HEK293T (cell line): ENCODE measurements around the gene KNTC1.

ENCODE experiments used
- CTCF ChIA-PET: fragments of 350-600 bp; formaldehyde crosslinking; extraction: SDS; loops from one replicate; lab custom pipeline; 2021; ENCODE audit warnings: antibody characterized with exemption, inconsistent platforms; lab: Yijun Ruan, JAX
- POLR2A ChIA-PET: fragments of 350-600 bp; formaldehyde crosslinking; extraction: SDS; loops from one replicate; lab custom pipeline; 2020; ENCODE audit warnings: antibody characterized with exemption, inconsistent platforms; lab: Yijun Ruan, JAX
- DNase-seq: peaks from one replicate; pipeline ENCODE4 v3.0.0; 2012; ENCODE audit warnings: mixed read lengths; ENCODE audit errors: extremely low spot score
- ARNT ChIP-seq: fragments of 450-650 bp; IDR thresholded peaks from 2 replicates; pipeline ENCODE4 v1.6.1; 2017; ENCODE audit warnings: mild to moderate bottlenecking
- BHLHE40 ChIP-seq: fragments of 450-650 bp; IDR thresholded peaks from 2 replicates; pipeline ENCODE4 v1.6.1; 2016; ENCODE audit warnings: mild to moderate bottlenecking, moderate library complexity, borderline replicate concordance
- CTBP1 ChIP-seq: fragments of 450-650 bp; IDR thresholded peaks from 2 replicates; pipeline ENCODE4 v1.6.1; 2016; ENCODE audit warnings: borderline replicate concordance
- ELF4 ChIP-seq: fragments of 450-650 bp; IDR thresholded peaks from 2 replicates; pipeline ENCODE4 v1.6.1; 2017; ENCODE audit warnings: antibody characterized with exemption
- FOXA1 ChIP-seq: fragments of 450-650 bp; IDR thresholded peaks from 2 replicates; pipeline ENCODE4 v1.6.1; 2016; ENCODE audit warnings: mild to moderate bottlenecking
- FOXK2 ChIP-seq: fragments of 450-650 bp; IDR thresholded peaks from 2 replicates; pipeline ENCODE4 v1.6.1; 2016; ENCODE audit warnings: mild to moderate bottlenecking
- FOXM1 ChIP-seq: fragments of 450-650 bp; IDR thresholded peaks from 2 replicates; pipeline ENCODE4 v1.6.1; 2017; ENCODE audit warnings: mild to moderate bottlenecking, borderline replicate concordance
- HDGF ChIP-seq: fragments of 450-650 bp; IDR thresholded peaks from 2 replicates; pipeline ENCODE4 v1.6.1; 2017; ENCODE audit warnings: antibody characterized with exemption, borderline replicate concordance
- L3MBTL2 ChIP-seq: fragments of 450-650 bp; conservative IDR thresholded peaks from 2 replicates; pipeline ENCODE4 v1.6.1; 2016; ENCODE audit warnings: mild to moderate bottlenecking
- LEF1 ChIP-seq: fragments of 450-650 bp; IDR thresholded peaks from 2 replicates; pipeline ENCODE4 v1.6.1; 2017; ENCODE audit warnings: mild to moderate bottlenecking, borderline replicate concordance
- NFRKB ChIP-seq: fragments of 450-650 bp; IDR thresholded peaks from 2 replicates; pipeline ENCODE4 v1.6.1; 2016; ENCODE audit warnings: mild to moderate bottlenecking, moderate library complexity
- SP1 ChIP-seq: fragments of 450-650 bp; IDR thresholded peaks from 2 replicates; pipeline ENCODE4 v1.6.1; 2017
- SUZ12 ChIP-seq: fragments of 450-650 bp; IDR thresholded peaks from 2 replicates; pipeline ENCODE4 v1.6.1; 2016; ENCODE audit warnings: mild to moderate bottlenecking
- TARDBP ChIP-seq: fragments of 450-650 bp; IDR thresholded peaks from 2 replicates; pipeline ENCODE4 v1.6.1; 2016
- ZNF384 ChIP-seq: fragments of 450-650 bp; IDR thresholded peaks from 2 replicates; pipeline ENCODE4 v1.6.1; 2016
- TF ChIP-seq, protein P1 (sequence below): fragments of 450-650 bp; IDR thresholded peaks from 2 replicates; pipeline ENCODE4 v1.6.1; 2016

Gene KNTC1

DNA sequence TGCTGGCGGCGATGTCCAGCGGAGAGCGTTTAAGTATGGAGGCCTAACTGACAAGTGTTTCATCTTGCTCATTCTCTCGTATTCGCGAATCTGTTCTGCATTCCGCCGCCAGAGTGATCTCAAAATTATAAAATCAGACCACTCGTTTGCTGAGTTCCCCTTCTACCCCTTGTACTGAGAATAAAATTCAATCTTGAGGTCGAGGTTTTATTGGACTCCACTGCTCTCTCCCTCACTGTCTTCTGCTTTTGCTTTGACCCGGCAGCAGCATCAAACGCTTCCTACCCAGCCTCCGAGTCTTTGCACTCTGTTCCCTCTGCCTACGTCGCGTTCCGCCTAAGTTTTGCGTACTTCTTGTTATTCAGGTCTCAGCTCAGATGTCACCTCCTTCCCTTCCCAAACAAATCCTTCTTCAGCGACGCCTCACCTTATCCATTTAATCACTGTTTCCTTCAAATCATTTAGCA, 462 bp downstream of the KNTC1 start:
- CTCF ChIA-PET, result no interaction called here
- TF ChIP-seq ELF4, result no peak
- peak; percentile 68 for TF ChIP-seq L3MBTL2
- POLR2A ChIA-PET, result interaction anchor here (1.0 to 2.7 kb wide), 10 partner anchors 8 to 439 kb away, joined by 3 to 44 read pairs (median 4); partner anchors contain the start of genes ABCB9 and ZCCHC8
- peak; percentile 19 for DNase-seq

DNA sequence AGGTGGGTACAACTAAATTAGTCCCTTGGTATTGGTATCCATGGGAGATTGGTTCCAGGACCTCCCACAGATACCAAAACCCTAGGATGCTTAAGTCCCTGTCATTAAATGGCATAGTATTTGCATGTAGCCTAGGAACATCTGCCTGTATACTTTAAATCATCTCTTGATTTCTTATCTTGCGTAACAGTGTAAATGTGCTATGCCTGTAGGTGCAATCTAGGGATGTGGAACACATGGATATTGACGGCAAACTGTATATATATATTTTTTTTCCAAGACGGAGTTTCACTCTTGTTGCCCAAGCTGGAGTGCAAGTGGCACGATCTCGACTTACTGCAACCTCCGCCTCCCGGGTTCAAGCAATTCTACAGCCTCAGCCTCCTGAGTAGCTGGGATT, 1.5 kb downstream of the KNTC1 start:
- no peak for DNase-seq
- TF ChIP-seq HDGF (no peak), FOXK2 (no peak), CTBP1 (no peak), NFRKB (no peak)
- POLR2A ChIA-PET, result no interaction called here
- CTCF ChIA-PET, result no interaction called here

DNA sequence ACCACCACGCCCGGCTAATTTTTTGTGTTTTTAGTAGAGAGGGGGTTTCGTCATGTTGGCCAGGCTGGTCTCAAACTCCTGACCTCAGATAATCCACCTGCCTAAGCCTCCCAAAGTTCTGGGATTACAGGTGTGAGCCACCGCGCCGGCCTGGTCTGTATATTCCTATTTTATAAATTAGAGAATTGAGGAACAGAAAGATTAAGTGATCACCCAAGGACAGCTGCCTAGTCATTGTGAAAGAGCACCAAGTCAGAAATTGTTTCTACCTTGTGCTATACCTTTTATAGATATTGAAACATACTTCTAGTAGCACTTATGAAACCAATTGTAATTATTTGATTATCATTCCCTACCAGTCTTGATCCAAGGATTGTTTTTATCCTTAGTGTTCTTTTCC, 1.9 kb downstream of the KNTC1 start:
- POLR2A ChIA-PET, result no interaction called here
- CTCF ChIA-PET, result no interaction called here
- no peak for TF ChIP-seq ELF4
- TF ChIP-seq ZNF384, result no peak
- TF ChIP-seq FOXA1, result no peak
- no peak for TF ChIP-seq SP1

DNA sequence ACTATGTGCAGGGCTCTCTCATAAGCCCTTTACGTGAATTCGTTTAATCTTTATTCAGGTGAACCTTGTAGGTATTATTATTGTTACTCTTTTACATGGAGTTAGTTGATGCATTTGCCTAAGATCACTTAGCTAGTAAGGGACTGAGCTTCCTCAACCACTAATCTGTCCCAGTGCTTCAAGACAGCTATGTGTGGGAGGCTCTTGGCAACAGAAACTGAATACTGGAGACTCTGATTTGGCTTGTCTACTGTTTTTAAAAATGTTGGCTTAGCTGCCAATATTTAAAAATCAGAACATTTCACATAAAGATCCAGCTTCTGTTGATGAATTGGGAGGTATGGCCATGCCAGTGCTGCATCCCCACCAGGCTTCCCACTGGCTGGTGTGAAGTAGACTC, 6.8 kb downstream of the KNTC1 start:
- CTCF ChIA-PET, result no interaction called here
- POLR2A ChIA-PET, result no interaction called here
- TF ChIP-seq FOXK2, result no peak
- no peak for TF ChIP-seq SP1
- TF ChIP-seq SUZ12, result no peak
- no peak for DNase-seq

More for the DNA sequence above, 1.9 kb downstream of the KNTC1 start:
- DNase-seq, result no peak

DNA sequence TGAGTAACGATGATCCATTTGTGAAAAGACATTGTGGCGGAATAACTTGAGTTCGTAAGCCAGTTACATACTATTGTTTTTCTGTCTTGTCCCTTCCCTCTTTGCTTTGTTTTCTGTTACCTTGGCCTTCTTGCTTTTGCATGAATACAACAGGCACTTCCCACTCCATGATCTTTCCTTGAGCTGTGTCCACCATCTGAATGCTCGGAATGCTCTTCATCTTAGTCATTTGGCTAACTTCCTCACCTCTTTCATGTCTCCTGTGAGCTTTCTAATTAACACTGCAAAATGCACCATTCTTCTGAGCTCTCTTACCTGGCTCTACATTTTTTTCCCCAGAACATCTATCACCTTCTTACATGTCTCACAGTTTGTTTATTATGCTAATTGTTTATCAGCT, 10.0 kb downstream of the KNTC1 start:
- no peak for DNase-seq
- TF ChIP-seq SP1 (no peak), SUZ12 (no peak), FOXA1 (no peak), FOXM1 (no peak), CTBP1 (no peak), FOXK2 (no peak), ELF4 (no peak), L3MBTL2 (no peak), ZNF384 (no peak)
- TF ChIP-seq, protein P1, sequence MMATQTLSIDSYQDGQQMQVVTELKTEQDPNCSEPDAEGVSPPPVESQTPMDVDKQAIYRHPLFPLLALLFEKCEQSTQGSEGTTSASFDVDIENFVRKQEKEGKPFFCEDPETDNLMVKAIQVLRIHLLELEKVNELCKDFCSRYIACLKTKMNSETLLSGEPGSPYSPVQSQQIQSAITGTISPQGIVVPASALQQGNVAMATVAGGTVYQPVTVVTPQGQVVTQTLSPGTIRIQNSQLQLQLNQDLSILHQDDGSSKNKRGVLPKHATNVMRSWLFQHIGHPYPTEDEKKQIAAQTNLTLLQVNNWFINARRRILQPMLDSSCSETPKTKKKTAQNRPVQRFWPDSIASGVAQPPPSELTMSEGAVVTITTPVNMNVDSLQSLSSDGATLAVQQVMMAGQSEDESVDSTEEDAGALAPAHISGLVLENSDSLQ, result no peak
- ChIA-PET POLR2A (interaction anchor here (0.6 to 1.1 kb wide), 2 partner anchors 37 to 45 kb away, joined by 3 read pairs; partner anchors contain the start of gene ZCCHC8), CTCF (no interaction called here)

DNA sequence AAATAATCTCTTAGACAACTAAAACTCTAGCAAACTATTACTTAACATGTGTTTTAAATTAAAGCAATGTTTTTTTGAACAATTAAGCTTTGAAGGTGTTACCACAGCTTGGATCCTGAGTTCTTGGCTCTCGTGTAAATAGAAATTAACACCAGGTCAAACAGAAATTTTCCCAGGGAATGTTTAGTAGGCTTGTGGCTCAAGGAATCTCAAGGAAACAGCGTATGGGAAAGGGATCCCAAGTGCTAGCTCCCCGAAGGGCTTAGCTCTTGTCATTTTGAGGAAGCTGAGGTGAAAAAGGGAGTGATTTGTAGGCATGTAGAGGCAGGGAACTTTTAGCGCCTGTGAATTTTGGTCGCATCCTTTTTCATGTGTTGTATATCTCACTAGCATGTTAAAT, 11.4 kb downstream of the KNTC1 start:
- CTCF ChIA-PET, result no interaction called here
- DNase-seq, result no peak
- POLR2A ChIA-PET, result interaction anchor here (0.8 to 1.4 kb wide), 2 partner anchors 13 to 17 kb away, joined by 3 to 4 read pairs; no protein-coding TSS in a partner anchor
- no peak for TF ChIP-seq SP1
- TF ChIP-seq ARNT, result no peak
- no peak for TF ChIP-seq FOXM1
- no peak for TF ChIP-seq L3MBTL2
- TF ChIP-seq, protein P1, result no peak
- no peak for TF ChIP-seq HDGF
- no peak for TF ChIP-seq FOXA1
- TF ChIP-seq ZNF384, result no peak

DNA sequence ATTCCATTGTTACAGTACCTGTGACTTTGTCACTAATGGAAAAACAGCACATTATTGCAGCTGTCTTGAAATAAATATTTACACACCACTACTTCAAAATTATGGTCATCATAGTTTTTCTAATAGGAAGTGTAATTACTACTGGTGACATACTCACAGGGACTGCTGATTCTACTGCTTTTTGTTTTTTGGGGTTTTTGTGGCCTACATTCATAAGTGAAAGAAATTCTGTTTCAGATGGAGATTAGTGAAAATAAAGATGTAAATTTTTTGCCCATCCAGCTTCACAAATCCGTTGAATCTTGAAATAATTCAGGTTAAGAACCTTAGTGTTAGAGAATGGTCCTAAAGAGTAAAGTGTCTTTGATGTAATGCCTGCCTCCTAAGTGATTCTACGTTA, 17.5 kb downstream of the KNTC1 start:
- no peak for DNase-seq
- ChIA-PET POLR2A (no interaction called here), CTCF (no interaction called here)
- TF ChIP-seq FOXA1, result no peak
- no peak for TF ChIP-seq L3MBTL2
- TF ChIP-seq NFRKB, result no peak
- no peak for TF ChIP-seq FOXM1
- no peak for TF ChIP-seq HDGF
- TF ChIP-seq SUZ12, result no peak
- TF ChIP-seq BHLHE40, result no peak
- TF ChIP-seq CTBP1, result no peak
- TF ChIP-seq LEF1, result no peak
- TF ChIP-seq FOXK2, result no peak
- TF ChIP-seq ARNT, result no peak
- no peak for TF ChIP-seq ZNF384
- TF ChIP-seq SP1, result no peak
- no peak for TF ChIP-seq TARDBP
- TF ChIP-seq ELF4, result no peak
- TF ChIP-seq, protein P1, result no peak
